HG03108 (cell line): ENCODE measurements around the gene RARB.

Experiments
- ATAC-seq: cut with Tn5 transposase; IDR thresholded peaks from one replicate; pipeline ENCODE4 v1.9.1; 2021; ENCODE audit warnings: moderate library complexity; ENCODE audit not compliant: unreplicated experiment

Gene RARB

DNA sequence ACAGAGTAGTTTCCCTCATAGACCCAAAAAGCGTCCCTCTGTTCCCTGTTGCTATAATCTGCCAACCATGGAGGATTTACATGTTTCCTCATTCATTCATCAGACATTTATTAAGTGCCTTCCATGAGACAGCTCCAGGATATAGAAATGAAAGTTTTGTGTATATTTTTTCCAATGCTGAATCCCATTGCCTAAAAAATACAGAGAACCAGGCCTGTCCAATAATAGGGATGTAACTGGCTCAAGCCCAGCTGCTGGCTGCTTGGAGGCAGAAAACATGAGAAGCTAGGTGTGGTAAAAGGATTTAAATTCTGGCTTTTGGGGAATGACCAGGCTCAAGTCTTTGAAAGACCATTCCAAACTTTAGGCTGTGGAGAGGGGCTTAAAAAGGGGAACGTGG, 41.5 kb downstream of the RARB start:
- ATAC-seq = no peak

DNA sequence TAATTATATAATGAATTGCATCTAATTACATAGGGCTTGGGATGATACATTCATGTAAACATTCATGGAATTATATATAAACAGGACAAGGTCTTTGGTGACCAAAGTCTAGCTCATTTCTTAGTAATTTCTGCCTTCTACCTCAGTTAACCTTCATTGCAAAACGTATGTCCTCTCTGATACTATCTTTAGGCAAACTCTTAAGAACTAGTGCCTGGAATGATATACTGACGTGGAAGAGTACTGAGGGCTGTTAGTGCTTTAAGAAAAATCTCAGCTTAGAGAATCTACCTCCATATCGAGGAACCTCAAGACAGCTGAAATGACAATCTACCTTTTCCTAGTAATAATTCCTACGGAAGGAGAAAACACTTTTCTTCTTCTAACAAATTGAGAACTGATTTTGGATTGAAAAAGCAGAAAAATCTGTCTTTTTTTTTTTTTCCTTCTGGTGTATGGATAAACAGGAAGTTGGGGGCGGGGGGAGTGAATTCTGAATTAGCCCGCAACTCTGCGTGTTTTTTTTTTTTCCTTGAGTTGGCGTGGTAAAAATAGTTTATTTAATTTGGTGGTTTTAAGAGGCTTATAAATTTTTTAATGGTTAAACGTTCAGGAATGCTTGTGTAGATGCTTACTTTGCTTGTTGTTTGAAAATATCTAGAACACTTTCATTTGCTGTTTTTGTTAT, 43.2 kb downstream of the RARB start:
- no peak for ATAC-seq

DNA sequence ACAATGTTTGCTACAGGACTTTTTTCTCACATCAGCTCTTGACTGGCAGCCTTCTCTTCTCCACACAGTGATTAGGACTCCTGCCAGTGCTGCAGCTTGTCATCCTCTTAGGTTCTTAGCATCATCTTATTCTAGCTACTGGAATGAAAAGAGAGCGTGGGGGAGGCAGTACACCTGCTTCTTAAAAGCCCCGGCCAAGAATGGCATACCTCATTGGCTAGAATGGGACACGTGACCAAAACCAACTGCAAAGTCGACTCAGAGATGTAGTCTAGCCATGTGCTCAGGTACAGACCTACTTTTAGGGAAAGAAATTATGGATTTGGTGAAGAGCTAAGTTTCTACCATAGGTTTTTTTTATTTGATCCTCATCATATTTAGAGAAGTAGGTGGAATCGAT, 44.1 kb downstream of the RARB start:
- no peak for ATAC-seq

DNA sequence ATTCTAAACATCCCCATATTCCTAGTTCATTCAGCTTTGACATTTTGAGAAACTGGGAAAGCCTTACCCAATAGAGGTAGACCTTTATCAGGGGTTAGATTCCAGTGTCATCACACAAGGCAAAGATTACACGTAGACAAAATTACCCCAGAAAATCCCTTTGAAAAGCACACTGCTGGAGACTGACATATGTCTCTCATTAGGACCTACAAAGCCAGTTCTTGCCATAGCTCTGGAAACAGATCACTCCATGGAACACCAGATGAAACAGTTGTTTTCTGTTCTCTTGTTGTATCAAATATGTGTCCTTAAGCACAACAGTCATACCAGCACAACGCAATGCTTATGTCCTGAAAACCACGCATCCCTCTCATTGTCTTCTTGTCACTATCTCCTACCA, 44.7 kb downstream of the RARB start:
- no peak for ATAC-seq

DNA sequence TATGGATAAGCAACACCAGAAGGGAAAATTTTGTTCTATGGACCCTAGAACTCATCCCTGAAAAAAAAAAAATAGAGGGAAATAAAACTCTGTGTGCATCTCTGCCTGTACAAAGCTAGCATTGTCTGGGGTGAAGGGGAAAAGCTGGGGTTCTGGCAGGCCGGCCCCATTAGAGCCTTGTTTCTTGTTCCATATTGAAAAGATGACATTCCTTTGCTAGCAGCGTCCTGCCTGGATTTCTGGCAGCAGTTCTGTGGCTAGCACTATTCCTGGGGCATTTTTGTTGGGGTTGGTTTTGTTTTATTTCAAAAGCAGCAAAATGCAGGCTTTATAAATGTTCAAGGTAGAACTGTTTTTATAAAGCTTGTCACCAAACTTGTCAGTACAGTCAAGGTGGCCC, 45.2 kb downstream of the RARB start:
- ATAC-seq = no peak

DNA sequence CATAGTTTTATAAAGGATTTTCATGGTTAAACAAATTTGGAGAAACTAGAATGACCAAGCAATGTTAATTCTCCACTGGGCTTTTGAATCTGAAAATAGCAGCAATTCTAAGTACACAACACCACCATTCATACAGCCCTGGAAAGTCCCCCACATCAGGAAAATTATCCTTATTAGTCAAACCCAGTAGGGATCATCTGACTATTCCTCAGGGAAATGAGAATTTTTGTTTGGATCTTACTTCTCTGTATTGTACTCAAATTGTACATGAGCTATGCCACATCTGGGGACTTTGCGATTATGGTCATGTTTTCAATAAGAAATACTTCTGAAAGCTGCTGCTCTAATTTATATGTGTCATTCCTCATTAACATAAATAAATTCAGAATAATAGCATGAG, 46.0 kb downstream of the RARB start:
- no peak for ATAC-seq

DNA sequence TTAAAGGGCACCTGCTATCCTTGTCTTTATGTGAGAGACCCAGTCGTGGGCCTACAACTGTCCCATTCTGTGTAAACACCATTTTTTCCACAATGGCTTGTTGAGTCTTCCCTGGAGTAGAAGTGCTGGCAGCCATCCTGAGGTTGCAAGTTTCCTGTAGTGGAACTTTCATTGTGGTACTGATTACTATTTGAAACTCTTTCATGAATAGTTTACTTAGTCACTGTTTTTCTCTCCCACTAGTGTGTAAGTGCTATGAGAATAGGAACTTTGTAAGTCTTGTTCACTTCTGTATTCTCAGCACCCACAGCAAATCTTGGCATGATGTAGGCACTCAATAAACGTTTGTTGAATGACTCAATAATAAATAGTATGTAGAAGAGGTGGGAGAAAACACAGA, 48.6 kb downstream of the RARB start:
- no peak for ATAC-seq

DNA sequence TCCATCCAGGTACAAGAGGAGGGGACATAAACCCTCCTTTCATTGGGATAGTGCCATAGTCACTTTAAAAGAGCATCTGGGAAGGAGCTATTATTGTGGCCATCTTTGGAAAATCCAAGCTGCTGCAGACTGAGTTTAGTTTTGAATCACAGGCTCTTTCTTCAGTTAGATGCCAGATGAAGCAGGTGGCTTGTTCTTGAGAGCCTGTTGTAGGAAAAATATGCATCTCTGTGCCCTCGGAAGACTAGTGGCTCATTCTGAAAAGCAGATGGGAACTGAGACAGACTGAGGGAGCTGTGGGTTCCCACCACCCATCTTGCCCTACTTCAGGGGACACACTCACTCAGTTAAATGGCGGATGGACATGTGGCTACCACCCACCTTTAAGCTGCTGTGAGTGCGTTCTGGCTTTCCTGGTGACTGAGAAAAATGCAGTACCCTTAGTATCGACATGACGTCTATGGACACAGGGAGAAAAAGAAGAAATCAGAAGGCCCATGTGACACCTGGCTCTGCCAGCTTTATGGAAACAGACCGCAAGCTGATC, 50.2 kb downstream of the RARB start:
- no peak for ATAC-seq

DNA sequence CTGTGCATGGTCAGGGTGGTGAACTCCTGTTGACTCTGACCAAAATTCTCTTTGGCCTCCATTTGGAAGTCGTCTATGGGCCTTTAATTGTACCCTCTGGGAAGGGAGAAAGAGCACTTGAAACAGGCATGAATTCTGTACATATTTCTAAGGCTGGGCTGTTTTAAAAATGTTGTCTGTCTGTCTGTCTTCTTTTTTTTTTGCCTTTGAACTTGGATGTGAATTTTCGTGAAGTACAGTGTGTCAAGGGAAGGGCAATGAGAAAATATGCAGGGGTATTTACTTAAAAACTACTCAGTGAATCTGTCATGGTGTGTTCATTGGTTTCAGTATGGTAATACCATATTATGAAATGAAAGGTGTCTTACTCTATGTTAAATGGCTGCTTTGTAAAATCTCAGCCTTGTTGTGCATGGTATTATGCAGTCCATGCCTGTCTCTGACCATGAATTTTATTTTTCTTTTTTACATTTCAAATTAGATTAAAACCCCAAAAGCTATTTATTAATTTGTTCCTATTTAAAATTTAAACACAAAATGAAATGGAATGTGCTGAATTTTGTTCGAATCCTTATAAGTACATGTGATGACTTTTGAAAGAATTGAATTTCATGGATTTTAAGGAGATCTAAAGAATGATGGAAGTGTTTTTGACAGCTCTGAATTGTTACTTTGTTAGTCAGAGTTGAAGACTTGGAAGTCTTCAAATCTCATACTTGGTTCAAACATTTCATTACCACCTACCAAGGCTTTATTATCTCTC, 51.1 kb downstream of the RARB start:
- ATAC-seq = no peak

DNA sequence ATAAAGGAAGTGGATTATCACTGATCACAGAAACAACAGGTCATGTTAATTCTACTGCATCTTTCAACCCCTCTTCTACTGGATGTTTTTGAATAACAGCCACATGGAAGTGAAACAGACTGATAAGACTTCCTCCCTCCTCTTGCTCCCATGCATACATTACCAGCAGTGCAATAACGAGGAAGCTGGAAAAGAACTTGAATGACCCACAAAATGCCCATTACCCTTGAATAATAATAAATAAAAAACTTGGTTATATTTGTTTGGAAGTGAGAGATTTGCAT, 51.6 kb downstream of the RARB start:
- no peak for ATAC-seq

DNA sequence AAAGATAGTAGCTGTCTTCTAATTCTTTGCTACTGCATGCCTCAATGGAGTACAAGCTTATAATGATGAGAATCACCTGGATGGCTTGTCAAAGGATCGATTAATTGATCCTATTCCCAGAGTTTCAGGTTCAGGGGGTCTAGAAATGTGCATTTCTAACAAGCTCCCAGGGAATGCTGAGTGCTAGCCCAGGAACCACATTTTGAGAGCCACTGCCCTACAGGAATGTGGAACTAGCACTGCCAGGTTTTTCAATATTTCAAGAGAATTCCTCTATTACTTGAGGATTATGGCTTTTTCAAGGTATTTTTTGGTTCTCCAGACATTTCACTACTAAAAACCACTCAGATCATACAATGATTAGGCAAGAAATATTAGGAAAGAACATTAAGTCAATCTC, 52.7 kb downstream of the RARB start:
- no peak for ATAC-seq

DNA sequence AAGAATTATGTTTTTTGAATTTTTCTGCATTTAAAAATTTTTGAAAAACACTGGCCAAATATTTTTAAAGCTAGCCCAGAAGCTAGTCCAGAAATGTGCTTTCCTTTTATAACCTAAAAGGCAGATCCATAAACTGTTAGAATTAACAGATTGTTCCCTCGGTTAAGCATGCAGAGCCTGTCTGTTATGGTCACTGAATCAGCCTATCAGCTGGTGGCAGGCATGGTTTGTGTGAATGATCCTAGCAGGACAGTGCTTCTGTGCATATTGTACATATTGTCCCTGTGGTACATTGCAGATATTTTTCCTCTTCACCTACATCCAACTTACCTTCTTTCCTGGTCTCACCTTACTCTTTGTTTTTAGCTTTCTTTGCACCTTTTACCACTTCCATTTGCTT, 53.3 kb downstream of the RARB start:
- no peak for ATAC-seq

DNA sequence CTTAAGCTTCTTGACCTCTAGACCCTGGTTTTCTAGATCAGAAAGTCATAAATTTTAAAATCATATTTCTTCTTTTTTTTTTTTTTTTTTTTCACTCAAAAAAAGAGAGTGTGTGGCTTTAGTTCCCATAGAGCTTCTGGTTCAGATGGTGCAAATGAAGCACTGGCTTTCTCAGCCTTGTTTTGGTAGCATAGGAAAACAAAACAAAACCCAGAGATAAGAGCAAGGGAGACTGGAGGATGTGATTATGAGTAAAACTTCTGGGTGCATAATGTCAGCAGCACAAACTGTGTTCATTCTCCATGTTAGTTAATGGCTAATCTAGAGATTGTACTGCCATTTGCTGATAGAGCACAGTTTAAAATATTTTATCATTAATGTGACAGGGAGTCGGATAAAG, 55.4 kb downstream of the RARB start:
- ATAC-seq = no peak

DNA sequence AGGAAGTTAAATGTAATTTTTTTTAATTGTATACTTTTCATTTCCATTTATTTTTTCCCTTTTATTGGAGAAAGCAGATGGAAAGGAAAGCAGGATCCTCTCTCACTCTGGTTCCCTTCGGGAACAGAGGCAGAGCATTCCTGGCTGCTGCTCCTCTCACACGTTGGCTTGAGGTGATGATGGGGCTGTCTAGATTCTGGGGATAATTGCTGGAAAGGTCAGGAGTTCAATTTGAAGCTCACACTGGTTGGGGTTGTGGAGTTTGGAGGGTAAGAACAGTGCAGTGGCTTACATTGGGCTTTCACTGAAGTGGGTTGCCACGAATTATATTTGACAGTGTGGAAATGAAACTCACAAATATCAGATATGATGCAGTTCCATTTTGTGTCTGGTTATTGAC, 57.6 kb downstream of the RARB start:
- ATAC-seq = no peak

DNA sequence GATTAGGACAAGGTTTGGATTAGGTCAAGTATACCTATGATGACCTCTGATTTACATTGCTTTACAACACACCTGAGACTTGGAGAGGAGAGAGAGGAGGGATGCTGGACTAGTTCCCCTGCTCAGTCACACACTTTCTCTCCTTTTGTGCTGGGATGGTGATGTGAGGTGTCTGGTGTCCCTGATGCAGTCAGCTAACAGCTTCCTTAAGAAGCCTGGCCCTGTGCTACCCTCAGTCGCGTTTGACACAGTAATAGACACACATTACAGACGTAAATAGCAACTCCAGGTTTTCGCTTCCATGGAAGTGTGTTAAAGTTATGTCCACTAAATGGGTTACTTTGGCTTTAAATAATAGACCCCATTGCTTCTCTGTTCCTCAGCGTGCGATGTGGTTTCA, 58.9 kb downstream of the RARB start:
- no peak for ATAC-seq

DNA sequence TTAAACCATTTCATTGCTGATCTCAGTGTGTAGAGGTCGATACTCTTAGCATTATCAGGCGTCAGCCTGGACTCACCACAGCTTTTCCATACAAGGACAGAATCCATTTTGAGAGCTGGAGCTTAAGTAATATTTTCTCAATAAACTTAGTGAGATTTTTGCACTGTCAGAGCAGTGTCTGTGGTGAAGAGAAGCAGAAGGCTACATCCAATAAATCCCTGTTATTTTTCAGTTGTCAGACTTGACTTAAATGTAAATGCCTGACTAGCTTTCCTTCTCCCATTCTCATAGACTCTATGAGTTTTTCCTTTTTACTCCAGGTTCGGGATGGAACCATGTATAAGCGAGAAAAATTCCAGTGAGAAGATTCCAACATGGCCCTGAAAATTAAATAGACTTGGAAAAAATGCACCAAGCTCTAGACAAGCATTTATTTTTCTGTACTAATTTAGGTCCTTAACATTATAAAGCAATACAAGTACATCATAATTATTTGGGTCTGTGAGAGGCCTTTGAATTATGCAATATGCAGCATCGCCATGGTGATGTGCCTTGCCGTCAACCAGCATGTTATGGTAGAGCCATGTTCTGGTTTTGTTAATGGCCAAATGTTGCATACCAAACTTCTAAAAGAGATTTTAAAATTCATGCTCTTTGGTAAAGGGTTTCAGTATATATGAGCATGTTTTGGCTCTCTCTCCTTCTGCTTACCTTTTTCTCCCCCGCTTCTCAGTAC, 62.0 kb downstream of the RARB start:
- ATAC-seq = no peak

DNA sequence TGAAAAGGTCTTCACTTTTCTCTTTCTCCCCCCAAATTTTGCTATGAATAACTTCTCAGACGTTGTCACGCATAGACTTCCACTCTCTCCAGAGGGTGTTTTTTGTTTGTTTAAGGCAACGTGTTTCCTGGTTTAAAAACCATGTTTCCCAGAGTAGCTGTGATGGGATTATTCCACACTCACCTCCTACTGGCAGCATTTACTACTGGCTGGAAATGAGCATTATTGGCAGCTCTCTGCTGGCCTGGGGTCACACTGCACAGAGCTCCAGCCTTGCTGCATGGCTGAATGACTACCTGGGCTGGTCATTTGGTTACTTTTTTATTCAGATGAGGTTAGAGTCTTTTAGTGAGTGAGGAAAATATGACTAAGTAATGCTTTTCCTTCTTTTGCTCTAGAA, 65.2 kb downstream of the RARB start:
- no peak for ATAC-seq

DNA sequence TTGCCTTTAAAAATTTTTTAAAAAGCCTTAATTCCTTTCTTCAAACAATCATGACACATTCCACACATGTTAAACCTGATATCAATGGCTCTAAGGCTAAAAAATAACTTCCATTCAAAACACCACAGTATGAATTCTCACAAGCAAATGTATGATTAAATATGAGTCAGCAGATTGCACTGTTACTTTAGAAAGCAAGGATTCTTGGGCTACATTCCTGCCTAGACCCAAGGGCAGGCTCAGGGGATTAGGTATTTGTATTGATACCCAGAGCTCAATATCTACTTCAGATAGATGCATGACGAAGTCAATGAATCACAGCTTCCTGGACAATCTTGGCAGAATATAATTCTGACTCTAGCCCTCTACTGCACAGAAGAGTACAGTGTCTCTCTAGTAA, 65.7 kb downstream of the RARB start:
- no peak for ATAC-seq

DNA sequence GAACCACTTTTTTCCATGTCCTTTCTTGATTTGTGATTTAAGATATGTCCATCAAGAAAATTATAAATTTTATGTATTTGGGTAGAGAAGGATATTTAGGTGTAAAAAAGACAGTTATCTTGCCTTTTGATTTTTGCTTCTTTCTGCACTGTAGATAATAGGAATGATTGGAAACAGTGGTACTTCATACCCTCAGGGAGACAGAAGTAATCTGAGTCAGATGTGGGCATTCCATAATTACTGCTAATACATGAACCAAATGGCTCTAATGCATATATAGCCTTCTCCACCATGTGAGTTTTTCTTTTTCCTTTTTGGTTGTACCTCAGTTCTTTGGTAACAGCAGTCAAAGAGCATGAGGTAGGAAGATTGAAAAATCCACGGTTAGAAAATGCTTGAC, 67.2 kb downstream of the RARB start:
- no peak for ATAC-seq

DNA sequence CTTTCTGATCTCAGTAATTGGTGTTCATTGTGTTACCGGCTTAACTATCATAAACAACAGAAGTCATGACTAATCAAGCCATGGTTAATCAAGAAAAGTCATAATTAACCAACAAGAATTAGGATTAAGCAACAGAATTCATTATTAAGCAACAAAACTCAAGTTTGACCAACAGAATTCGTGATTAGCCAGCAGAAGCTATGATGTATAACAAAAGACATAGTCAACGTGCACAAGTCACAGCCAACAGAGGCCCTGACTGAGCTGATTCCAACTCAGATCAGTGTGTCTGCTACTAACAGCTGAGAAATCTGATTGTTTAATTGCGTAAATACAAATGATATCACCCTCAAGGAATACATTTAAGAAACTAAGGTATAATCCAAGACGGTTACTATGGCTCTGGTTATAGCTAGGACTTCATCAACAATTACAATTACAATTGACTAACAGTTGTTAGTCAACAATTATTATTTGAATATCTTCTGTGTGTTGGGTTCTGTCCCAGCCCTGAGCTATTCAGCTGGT, 67.7 kb downstream of the RARB start:
- no peak for ATAC-seq

DNA sequence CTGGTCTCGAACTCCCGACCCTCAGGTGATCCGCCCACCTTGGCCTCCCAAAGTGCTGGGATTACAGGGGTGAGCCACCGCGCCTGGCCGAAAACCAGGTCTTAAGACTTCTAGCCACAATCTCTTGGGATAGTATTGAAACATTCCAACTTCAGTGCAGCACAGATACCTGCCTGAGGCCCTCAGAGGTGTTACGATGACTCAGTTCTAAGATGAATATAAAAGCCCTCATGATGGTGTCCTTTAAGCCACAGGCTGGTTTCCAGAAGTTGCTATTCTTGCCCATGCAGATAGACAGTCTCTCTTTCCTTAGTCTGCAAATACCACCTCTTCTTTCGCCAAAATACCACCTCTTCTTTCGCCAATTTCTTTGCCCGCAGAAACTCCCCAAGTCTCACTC, 69.0 kb downstream of the RARB start:
- no peak for ATAC-seq

DNA sequence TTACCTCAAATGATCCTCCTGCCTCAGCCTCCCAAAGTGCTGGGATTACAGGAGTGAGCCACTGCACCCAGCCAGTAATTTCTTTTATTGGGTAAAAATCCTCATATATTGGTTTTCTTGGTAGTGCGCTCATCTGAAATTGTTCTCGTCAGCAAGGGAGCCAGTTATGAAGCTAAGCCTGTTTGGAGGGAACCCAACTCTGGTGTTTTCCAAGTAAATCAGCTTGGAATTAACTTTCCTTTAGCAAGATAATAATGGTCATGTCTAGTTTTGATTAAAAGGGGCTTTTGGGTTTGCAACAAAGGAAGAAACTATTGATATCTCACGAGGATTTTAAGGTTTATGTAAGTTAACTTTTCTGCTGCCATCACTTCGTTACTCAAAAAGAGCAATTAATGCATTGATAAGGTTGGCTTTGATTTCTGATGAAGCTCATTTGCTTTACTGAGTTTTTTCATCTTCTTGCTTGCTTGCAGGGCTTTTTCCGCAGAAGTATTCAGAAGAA, 72.7 kb downstream of the RARB start:
- ATAC-seq = no peak
